ENCODE results near the gene HES1. TPM values are rescaled to one million over a fixed set of nuclear protein-coding genes. Genes with fewer than 3 reads are reported as not detected.

HES1 gene
- total and polyA plus RNA-seq, 10 of the 15 experiments (the other 5 are each of a cell fraction or from before 2014, with no cell fraction given): 0.46 to 5.3 (median 2.3) TPM

DNA sequence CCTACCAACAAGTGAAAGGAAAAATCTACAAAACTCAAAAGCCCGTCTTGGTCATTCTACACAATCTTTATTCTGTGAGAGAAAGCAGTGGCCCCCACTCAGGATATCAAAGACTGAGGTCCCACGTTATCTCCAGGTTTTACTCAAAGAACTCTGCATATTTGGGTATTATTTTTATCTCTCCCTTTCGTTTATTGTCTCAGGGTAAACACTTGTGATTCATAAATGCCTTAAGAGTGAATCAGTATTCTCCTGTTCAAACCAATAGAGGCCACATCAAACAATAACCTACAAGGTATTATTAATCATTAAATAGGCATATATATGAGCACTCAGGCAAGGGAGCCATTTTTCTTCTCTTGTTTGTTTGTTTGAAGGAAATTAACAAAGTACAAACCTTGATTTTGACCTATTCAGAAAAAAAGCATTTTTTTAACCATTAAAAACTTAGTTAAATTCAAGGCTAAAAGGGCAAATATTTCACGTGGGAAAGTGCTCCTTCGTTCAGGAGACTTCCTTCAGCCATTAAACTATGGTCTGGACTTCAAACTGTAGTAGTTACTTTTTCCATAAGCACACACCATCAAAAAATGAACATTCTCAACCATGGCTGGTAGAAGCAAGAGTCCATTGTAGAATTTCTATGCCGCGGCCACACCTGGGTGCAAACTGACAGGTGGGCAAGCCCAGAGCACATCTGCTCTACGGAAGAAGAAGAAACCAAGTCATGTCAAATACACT lies 13.9 kb upstream of the HES1 start:
- ChIA-PET CTCF (no interaction called here), SMC1A (ENCODE audit: uncharacterized antibody, unreplicated experiment) (no interaction called here), POLR2A (no interaction called here), RAD21 (ENCODE audit: unreplicated experiment) (no interaction called here)
- in situ Hi-C loops (cut with MboI) (no loop called here), intact Hi-C loops (cut with micrococcal nuclease; ENCODE audit: unreplicated experiment) (no loop called here)
- ATAC-seq (no peak), DNase-seq (ENCODE audit: low read depth, low spot score) (no peak), FAIRE-seq (no peak)
- H2AFZ ChIP-seq (ENCODE audit: control insufficient read depth, low read depth, low read length): no peak overlapping the region
- no peaks in the 10 kb centered on the region for H3K36me3 ChIP-seq (ENCODE audit: control insufficient read depth in 2 of 2, insufficient read depth in 2 of 2, low read length in 1 of 2)
- 46% methylated on average over 8 of the region's 8 CpGs for WGBS (ENCODE audit: insufficient coverage, insufficient replicate concordance, low lambda C conversion rate, missing lambda C conversion rate)
- no TSS peak for BruUV-seq (replicated peaks)
- no peaks in the 10 kb centered on the region for H3K79me2 ChIP-seq (ENCODE audit: control insufficient read depth, insufficient read depth, low read length)
- no peaks in the 10 kb centered on the region for H3K4me1 ChIP-seq (ENCODE audit: control insufficient read depth, insufficient read depth, low read length)
- H3K4me3 ChIP-seq: no peak overlapping the region
- no peak overlapping the region for H3K27ac ChIP-seq (ENCODE audit: control insufficient read depth, insufficient read depth)
- H3K9me3 ChIP-seq (replicated peaks; ENCODE audit: control insufficient read depth, insufficient read depth, low read length): no peaks in the 10 kb centered on the region
- no peaks in the 10 kb centered on the region; a peak in 1 of 4 replicates for H3K27me3 ChIP-seq (replicated peaks in 1 of 2; ENCODE audit: control insufficient read depth in 2 of 2, insufficient read depth in 2 of 2, low read length in 1 of 2)
- H4K20me1 ChIP-seq (ENCODE audit: control insufficient read depth, insufficient read depth): no peaks in the 10 kb centered on the region
- no peak overlapping the region for H3K4me2 ChIP-seq (ENCODE audit: control insufficient read depth, insufficient read depth)
- no peak overlapping the region for H3K9ac ChIP-seq (ENCODE audit: control insufficient read depth, insufficient read depth, low read length)
- TF ChIP-seq, protein P1, sequence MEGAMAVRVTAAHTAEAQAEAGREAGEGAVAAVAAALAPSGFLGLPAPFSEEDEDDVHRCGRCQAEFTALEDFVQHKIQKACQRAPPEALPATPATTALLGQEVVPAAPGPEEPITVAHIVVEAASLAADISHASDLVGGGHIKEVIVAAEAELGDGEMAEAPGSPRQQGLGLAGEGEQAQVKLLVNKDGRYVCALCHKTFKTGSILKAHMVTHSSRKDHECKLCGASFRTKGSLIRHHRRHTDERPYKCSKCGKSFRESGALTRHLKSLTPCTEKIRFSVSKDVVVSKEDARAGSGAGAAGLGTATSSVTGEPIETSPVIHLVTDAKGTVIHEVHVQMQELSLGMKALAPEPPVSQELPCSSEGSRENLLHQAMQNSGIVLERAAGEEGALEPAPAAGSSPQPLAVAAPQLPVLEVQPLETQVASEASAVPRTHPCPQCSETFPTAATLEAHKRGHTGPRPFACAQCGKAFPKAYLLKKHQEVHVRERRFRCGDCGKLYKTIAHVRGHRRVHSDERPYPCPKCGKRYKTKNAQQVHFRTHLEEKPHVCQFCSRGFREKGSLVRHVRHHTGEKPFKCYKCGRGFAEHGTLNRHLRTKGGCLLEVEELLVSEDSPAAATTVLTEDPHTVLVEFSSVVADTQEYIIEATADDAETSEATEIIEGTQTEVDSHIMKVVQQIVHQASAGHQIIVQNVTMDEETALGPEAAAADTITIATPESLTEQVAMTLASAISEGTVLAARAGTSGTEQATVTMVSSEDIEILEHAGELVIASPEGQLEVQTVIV (IDR thresholded peaks at IDR 0.05; ENCODE audit: borderline replicate concordance, partially characterized antibody): no peak
- TF ChIP-seq, protein P2, sequence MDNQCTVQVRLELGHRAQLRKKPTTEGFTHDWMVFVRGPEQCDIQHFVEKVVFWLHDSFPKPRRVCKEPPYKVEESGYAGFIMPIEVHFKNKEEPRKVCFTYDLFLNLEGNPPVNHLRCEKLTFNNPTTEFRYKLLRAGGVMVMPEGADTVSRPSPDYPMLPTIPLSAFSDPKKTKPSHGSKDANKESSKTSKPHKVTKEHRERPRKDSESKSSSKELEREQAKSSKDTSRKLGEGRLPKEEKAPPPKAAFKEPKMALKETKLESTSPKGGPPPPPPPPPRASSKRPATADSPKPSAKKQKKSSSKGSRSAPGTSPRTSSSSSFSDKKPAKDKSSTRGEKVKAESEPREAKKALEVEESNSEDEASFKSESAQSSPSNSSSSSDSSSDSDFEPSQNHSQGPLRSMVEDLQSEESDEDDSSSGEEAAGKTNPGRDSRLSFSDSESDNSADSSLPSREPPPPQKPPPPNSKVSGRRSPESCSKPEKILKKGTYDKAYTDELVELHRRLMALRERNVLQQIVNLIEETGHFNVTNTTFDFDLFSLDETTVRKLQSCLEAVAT (IDR thresholded peaks at IDR 0.05): no peak
- TF ChIP-seq NBN (IDR thresholded peaks at IDR 0.05): no peak
- no peak for TF ChIP-seq NRF1 (conservative IDR thresholded peaks at IDR 0.05; ENCODE audit: low read depth, low read length)
- TF ChIP-seq, protein P3, sequence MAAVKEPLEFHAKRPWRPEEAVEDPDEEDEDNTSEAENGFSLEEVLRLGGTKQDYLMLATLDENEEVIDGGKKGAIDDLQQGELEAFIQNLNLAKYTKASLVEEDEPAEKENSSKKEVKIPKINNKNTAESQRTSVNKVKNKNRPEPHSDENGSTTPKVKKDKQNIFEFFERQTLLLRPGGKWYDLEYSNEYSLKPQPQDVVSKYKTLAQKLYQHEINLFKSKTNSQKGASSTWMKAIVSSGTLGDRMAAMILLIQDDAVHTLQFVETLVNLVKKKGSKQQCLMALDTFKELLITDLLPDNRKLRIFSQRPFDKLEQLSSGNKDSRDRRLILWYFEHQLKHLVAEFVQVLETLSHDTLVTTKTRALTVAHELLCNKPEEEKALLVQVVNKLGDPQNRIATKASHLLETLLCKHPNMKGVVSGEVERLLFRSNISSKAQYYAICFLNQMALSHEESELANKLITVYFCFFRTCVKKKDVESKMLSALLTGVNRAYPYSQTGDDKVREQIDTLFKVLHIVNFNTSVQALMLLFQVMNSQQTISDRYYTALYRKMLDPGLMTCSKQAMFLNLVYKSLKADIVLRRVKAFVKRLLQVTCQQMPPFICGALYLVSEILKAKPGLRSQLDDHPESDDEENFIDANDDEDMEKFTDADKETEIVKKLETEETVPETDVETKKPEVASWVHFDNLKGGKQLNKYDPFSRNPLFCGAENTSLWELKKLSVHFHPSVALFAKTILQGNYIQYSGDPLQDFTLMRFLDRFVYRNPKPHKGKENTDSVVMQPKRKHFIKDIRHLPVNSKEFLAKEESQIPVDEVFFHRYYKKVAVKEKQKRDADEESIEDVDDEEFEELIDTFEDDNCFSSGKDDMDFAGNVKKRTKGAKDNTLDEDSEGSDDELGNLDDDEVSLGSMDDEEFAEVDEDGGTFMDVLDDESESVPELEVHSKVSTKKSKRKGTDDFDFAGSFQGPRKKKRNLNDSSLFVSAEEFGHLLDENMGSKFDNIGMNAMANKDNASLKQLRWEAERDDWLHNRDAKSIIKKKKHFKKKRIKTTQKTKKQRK (IDR thresholded peaks at IDR 0.05; ENCODE audit: low read depth, low read length): no peak
- TF ChIP-seq ZNF207 (IDR thresholded peaks at IDR 0.05; ENCODE audit: borderline replicate concordance): no peak
- no peak for TF ChIP-seq MEF2B (IDR thresholded peaks at IDR 0.05; ENCODE audit: partially characterized antibody, poor library complexity, severe bottlenecking)
- TF ChIP-seq GABPA (IDR thresholded peaks at IDR 0.05; ENCODE audit: low read depth): no peak
- no peak for TF ChIP-seq NFIC (IDR thresholded peaks at IDR 0.05; ENCODE audit: low read depth, low read length)
- TF ChIP-seq PAX8 (IDR thresholded peaks at IDR 0.05): no peak
- TF ChIP-seq, protein P4, sequence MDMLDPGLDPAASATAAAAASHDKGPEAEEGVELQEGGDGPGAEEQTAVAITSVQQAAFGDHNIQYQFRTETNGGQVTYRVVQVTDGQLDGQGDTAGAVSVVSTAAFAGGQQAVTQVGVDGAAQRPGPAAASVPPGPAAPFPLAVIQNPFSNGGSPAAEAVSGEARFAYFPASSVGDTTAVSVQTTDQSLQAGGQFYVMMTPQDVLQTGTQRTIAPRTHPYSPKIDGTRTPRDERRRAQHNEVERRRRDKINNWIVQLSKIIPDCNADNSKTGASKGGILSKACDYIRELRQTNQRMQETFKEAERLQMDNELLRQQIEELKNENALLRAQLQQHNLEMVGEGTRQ (IDR thresholded peaks at IDR 0.05; ENCODE audit: borderline replicate concordance, low read depth, low read length): no peak
- TF ChIP-seq, protein P5, sequence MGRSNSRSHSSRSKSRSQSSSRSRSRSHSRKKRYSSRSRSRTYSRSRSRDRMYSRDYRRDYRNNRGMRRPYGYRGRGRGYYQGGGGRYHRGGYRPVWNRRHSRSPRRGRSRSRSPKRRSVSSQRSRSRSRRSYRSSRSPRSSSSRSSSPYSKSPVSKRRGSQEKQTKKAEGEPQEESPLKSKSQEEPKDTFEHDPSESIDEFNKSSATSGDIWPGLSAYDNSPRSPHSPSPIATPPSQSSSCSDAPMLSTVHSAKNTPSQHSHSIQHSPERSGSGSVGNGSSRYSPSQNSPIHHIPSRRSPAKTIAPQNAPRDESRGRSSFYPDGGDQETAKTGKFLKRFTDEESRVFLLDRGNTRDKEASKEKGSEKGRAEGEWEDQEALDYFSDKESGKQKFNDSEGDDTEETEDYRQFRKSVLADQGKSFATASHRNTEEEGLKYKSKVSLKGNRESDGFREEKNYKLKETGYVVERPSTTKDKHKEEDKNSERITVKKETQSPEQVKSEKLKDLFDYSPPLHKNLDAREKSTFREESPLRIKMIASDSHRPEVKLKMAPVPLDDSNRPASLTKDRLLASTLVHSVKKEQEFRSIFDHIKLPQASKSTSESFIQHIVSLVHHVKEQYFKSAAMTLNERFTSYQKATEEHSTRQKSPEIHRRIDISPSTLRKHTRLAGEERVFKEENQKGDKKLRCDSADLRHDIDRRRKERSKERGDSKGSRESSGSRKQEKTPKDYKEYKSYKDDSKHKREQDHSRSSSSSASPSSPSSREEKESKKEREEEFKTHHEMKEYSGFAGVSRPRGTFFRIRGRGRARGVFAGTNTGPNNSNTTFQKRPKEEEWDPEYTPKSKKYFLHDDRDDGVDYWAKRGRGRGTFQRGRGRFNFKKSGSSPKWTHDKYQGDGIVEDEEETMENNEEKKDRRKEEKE (IDR thresholded peaks at IDR 0.05): no peak

All from GM12878 (cell line).